Muscle of arm (tissue), 12 donors: ENCODE data around the gene TMED10. TPM values are rescaled to one million over a fixed set of nuclear protein-coding genes. Genes with fewer than 3 reads are reported as not detected.
"Not testable (repeated sequence)": the region's sequence is repeated elsewhere in the genome, so short reads cannot be mapped to it uniquely, and the experiment has no call there.

Source experiments
- DNase-seq: peaks from one replicate; pipeline ENCODE4 v3.0.0-alpha.2; 2013
- polyA plus RNA-seq, 12 donors: library from polyadenylated mRNA; unstranded; fragments of 120-200 nt; gene quantifications; one replicate each; pipeline ENCODE4 v1.2.1, GENCODE V29; 2013; ENCODE audit not compliant: insufficient read length in 12 of 12

TMED10 gene
- polyA plus RNA-seq, 12 donors, result 129 to 182 (median 151) TPM; not detected in 1

- DNase-seq, result no peak
These were observed 11.6 kb downstream of the TMED10 start for GRCh38 chr14:75164809-75165208.

DNA sequence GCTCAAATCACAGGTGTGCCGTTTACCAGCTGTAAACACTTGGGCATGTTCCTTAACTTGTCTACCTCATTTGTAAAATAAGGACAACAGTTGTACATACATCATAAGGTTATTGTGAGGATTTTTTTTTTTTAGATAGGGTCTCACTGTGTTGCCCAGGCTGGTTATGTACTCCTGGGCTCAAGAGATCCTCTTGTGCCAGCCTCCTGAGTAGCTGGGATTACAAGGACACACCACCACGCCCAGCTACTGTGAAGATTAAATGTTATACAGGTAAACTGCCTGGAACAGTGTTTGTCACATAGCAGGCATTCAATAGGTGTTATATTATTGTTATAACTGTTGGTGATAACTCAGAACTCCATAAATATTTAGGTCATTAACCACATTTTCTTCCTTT is 12.7 kb downstream of the TMED10 start:
- DNase-seq, result no peak

DNA sequence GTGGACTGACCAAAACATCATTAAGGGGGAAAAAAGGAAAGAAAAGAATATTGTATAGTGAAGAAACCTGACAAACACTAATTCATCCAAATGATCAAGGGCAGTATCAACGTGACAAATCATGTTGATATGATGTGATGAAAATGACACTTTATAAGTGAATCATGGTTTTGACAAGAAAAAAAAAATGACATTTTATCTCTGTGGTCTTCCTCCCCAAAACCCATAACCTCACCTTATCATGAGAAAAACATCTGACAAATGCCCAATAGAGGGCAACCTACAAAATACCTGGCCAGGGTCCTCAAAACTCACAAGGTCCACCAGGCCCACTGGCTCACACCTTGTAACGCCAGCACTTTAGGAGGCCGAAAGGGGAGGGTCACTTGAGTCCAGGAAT is 13.8 kb downstream of the TMED10 start:
- DNase-seq, result no peak

- no peak for DNase-seq
These were observed 17.4 kb downstream of the TMED10 start for GRCh38 chr14:75158843-75159614.

DNA sequence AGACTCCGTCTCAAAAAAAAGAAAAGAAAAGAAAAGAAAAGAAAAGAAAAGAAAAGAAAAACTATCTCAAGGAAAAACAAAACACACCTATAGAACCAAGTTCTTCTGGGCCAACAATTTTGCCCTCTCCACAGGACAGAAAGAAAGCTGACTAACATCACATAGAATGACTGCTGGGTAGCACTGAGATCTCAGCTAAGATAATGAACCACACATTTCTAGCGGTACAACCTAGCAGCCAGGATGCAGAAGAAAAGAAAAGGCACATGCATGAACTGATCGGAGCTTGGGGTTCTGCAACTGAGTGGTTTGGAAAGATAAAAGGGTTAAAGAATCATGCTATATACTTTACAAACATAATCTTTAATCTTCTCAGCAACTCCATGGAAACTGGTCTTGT is 19.5 kb downstream of the TMED10 start:
- DNase-seq, result no peak

GRCh38 chr14:75156111-75156510 is 20.3 kb downstream of the TMED10 start:
- DNase-seq, result no peak

DNA sequence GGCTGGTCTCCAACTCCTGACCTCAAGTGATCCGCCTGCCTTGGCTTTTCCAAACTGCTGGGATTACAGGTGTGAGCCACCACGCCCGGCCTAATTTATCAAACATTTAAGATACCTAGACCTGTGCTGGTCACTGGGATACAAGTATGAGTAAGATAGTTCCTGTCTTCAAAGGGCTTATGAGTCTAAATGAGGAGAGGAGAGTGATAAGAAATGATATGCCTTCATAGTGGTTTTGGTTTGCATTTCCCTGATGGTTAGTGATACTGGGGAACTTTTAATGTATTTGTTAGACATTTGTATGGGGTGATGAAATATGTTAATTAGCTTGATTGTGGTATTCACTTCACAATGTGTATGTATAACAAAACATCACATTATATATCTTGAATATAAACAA is 21.2 kb downstream of the TMED10 start:
- DNase-seq, result no peak

DNA sequence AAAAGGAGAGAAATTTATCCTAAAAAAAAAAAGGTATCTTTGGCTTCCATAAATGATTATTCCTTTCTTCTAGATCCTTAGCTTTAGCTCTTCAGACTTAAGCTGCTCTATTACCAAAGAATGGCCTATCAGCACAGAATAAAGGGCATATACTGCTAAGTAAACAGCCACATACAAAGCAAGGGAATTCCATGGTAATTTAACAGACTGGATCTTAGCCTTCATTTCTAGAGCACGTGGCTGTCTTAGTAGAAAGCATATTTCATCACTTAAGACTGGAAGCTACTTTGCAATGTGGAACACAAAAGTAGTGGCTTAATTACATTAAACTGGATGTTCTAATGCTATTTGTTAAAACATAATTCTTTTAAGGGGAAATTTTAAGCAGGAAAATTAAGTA is 23.1 kb downstream of the TMED10 start:
- DNase-seq, result no peak

- no peak for DNase-seq
These were observed 24.6 kb downstream of the TMED10 start for GRCh38 chr14:75151851-75152250.

DNA sequence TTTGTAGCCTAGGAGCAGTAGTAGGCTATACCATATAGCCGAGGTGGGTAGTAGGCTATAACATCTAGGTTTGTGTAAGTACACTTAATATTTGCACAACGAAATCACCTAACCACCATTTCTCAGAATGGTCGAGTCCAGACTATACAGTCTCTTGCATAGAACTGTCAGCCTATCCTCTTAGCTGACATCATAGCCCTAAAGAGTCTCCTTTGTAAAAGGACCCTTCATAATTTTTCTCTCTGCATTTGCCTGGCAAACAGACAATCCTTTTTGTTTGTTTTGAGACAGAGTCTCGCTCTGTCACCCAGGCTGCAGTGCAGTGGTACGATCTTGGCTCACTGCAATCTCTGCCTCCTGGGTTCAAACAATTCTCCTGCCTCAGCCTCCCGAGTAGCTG is 25.8 kb downstream of the TMED10 start:
- not testable (repeated sequence) for DNase-seq

DNA sequence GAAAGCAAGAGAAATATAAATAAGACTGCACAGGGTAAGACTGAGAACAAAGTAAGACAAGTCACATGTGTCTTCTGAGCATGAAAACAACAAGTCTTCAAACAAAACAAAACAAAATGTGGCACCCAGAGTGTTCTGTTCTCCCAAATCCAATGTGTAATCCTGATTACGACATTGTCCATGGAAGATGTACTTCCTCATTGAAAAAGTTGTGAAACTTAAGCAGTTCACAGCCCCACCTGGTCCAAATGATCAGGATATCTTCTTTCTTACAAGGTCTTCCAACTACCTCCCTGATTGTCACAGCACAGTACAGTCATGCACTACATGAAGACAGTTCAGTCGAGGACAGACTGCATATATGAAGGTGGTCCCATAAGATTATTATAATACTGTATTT is 26.3 kb downstream of the TMED10 start:
- DNase-seq, result no peak

DNA sequence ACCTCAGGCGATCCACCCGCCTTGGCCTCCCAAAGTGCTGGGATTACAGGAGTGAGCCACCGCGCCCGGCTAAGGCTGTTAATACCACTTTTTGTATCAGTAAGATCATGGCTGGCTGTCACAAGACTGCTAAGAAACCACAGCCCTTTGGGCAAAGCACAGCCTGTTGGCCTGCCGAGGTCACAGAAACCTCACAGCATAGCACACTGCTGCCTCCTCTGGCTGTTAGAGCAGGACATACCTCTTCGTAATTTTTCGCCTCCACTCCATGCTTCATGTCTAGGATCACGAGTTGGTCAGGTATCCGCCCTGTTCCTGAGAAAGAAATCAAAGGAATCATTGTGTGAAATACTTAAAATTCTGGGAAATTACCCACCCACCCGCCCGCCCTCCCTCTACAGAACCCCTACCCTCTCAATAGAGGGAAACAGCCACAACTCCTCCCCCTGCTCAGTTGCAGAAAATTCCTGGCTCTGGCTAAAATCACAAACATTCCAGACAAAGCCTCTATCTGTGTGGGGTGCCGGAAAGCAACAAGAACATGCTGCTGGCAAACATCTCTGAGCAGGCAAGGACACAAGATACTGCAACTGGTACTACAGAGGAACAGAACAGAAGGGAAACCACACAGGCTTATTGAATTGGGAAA is 28.9 kb downstream of the TMED10 start:
- DNase-seq, result no peak

GRCh38 chr14:75144944-75145343 is 31.5 kb downstream of the TMED10 start:
- no peak for DNase-seq

- DNase-seq, result no peak
These were observed 32.5 kb downstream of the TMED10 start for GRCh38 chr14:75143761-75144527.

DNA sequence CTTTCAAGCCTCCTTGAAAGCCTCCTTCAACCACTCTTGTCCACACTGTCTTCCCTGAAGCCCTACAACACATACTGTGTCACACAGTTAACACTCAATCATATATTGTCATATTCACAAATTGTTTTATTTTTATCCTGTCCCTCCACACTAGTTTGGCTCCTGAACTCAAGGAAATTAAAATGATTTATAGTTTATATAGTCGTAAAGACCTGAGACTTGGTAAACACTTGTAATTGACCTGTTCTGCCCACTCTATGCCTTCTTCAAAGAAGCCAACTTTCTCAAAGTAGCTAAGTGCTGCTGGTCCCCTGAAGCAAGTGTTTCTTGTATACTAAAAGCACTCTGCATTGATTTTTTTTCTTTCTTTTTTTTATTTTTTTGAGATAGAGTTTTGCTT is 33.9 kb downstream of the TMED10 start:
- no peak for DNase-seq

- no peak for DNase-seq
These were observed 34.4 kb downstream of the TMED10 start for GRCh38 chr14:75141967-75142366.

- DNase-seq, result no peak
These were observed 35.4 kb downstream of the TMED10 start for GRCh38 chr14:75141062-75141461.

GRCh38 chr14:75140620-75141019 is 35.8 kb downstream of the TMED10 start:
- no peak for DNase-seq

DNA sequence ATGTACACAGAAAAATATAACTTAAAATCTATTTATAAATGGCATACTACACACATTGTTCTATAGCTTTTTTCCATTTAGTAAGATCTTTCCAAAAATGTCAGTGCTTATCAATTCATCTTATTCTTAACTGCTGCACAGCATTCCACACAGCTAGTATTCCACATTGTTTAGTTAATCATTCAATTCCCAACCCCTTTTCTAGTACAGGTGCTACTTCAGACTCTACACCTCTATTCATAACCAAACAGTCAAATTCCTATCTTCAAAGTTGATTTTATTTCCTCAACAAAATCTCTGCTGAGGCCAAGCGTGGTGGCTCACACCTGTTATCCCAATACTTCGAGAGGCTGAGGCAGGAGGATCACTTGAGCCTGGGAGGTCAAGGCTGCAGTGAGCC is 37.2 kb downstream of the TMED10 start:
- DNase-seq, result no peak

DNA sequence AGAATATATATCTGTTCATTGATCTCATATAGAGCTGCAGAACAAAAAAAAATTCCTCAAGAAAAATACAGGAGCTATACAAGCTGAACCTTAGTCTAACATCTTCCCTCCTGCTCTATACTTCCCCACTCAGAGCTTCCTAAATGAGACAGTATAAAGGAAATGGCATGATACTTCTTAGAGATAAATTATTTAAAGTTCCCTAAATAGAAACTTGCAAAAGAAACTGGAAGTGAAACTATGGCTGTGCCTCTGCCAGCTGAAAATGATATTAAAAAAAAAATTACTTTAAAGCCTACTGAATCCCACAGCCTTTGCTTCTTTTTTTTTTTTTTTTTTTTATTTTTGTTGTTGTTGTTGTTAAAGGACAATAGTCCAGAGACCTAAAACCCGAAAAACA is 37.9 kb downstream of the TMED10 start:
- no peak for DNase-seq

GRCh38 chr14:75134644-75135043 is 41.8 kb downstream of the TMED10 start:
- no peak for DNase-seq

- DNase-seq, result no peak
These were observed 42.8 kb downstream of the TMED10 start for GRCh38 chr14:75133597-75133996.
